OCI-LY3 (cell line): Measurements from ENCODE around the gene PATJ.

Experiments
- H2AFZ ChIP-seq: fragments of 200-600, 300-600 bp; shearing (Covaris generic); 2 replicates; pipeline ENCODE4 v1.6.0; 2014; ENCODE audit warnings: antibody characterized with exemption, low read depth, low read length
- H3K27ac ChIP-seq: fragments of 200-600, 300-600 bp; sonication (generic); 2 replicates; pipeline ENCODE4 v1.5.1; 2014; ENCODE audit warnings: mild to moderate bottlenecking, low read length, moderate library complexity, mixed read lengths
- H3K27me3 ChIP-seq: fragments of 200-600, 300-600 bp; sonication (generic); 2 replicates; pipeline ENCODE4 v1.6.1; 2014; ENCODE audit warnings: low read depth, low read length, mixed read lengths
- H3K36me3 ChIP-seq: fragments of 200-600, 300-600 bp; sonication (generic); replicated peaks from 2 replicates; pipeline ENCODE3; 2014; ENCODE audit warnings: low read depth, low read length, mixed read lengths
- H3K4me1 ChIP-seq: fragments of 300-600, 200-600 bp; sonication (generic); 2 replicates; pipeline ENCODE4 v1.6.1; 2014; ENCODE audit warnings: low read length, mixed read lengths
- H3K4me2 ChIP-seq: fragments of 200-600, 300-600 bp; sonication (generic); 2 replicates; pipeline ENCODE4 v1.6.1; 2014; ENCODE audit warnings: low read length, mixed read lengths
- H3K4me3 ChIP-seq: fragments of 300-600, 200-600 bp; sonication (generic); 2 replicates; pipeline ENCODE4 v1.5.1; 2014; ENCODE audit warnings: antibody characterized with exemption, mild to moderate bottlenecking, low read length, moderate library complexity
- H3K79me2 ChIP-seq: fragments of 300-600, 200-600 bp; shearing (Covaris generic); 2 replicates; pipeline ENCODE4 v1.6.1; 2014; ENCODE audit warnings: mild to moderate bottlenecking, low read length, mixed read lengths
- H3K9ac ChIP-seq: fragments of 300-600, 200-600 bp; shearing (Covaris generic); 2 replicates; pipeline ENCODE4 v1.6.0; 2014; ENCODE audit warnings: mild to moderate bottlenecking, low read length, moderate library complexity
- H3K9me3 ChIP-seq: fragments of 200-600, 300-600 bp; shearing (Covaris generic); 2 replicates; pipeline ENCODE4 v1.6.1; 2014; ENCODE audit warnings: low read length, mixed read lengths; ENCODE audit not compliant: insufficient read depth
- H4K20me1 ChIP-seq: fragments of 200-600, 300-600 bp; sonication (generic); 2 replicates; pipeline ENCODE4 v1.6.1; 2016; ENCODE audit warnings: low read length, mixed read lengths; ENCODE audit not compliant: insufficient read depth
- CTCF ChIP-seq: fragments of 200-600, 300-600 bp; sonication (generic); IDR thresholded peaks from 2 replicates; pipeline ENCODE4 v1.5.1; 2014; ENCODE audit warnings: antibody characterized with exemption, low read length, low read depth
- EZH2phosphoT487 ChIP-seq: fragments of 200-600 bp; shearing (Covaris generic); IDR thresholded peaks from 2 replicates; pipeline ENCODE4 v1.6.1; 2018; ENCODE audit warnings: antibody characterized with exemption, mixed run types, low read depth

Gene PATJ

GRCh38 chr1:61752921-61753389 lies 10.7 kb downstream of the PATJ start:
- no peak overlapping the region for H3K9ac ChIP-seq
- no peak overlapping the region for H3K27ac ChIP-seq
- no peak overlapping the region for H3K4me3 ChIP-seq
- no peaks in the 10 kb centered on the region for H3K79me2 ChIP-seq
- H3K4me1 ChIP-seq = peaks cover 4% of the 10 kb centered on the region
- no peak overlapping the region for H3K4me2 ChIP-seq
- H2AFZ ChIP-seq = no peak overlapping the region
- no peaks in the 10 kb centered on the region for H3K27me3 ChIP-seq
- H3K9me3 ChIP-seq = no peaks in the 10 kb centered on the region
- no peaks in the 10 kb centered on the region for H3K36me3 ChIP-seq
- TF ChIP-seq CTCF (no peak), EZH2phosphoT487 (no peak)
- H4K20me1 ChIP-seq = no peaks in the 10 kb centered on the region

GRCh38 chr1:61753998-61754508 lies 11.8 kb downstream of the PATJ start:
- Histone ChIP-seq H3K9me3 (no peaks in the 10 kb centered on the region), H3K79me2 (no peaks in the 10 kb centered on the region), H3K4me3 (no peak overlapping the region), H3K4me1 (peaks cover 14% of the 10 kb centered on the region), H3K27ac (no peak overlapping the region), H3K4me2 (no peak overlapping the region), H3K9ac (no peak overlapping the region), H2AFZ (no peak overlapping the region), H4K20me1 (no peaks in the 10 kb centered on the region), H3K36me3 (no peaks in the 10 kb centered on the region), H3K27me3 (no peaks in the 10 kb centered on the region)
- TF ChIP-seq CTCF = no peak
- no peak for TF ChIP-seq EZH2phosphoT487

DNA sequence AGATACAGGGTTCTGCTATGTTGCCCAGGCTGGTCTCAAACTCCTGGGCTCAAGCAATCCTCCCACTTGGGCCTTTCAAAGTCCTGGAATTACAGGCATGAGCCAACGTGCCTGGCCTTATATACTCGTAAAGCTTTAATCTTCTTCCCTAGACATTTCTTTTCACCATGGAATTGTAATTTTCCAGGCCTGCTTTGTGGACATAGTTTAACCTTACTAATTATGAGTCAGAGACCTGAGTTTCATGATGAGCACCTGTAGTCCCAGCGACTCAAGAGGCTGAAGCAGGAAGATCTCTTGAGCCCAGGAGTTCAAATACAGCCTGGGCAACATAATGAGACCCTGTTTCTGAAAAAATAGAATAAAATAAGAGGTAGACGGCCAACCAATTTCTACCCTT lies 12.3 kb downstream of the PATJ start:
- Histone ChIP-seq H3K27me3 (no peaks in the 10 kb centered on the region), H3K4me2 (no peak overlapping the region), H2AFZ (no peak overlapping the region), H4K20me1 (no peaks in the 10 kb centered on the region), H3K36me3 (no peaks in the 10 kb centered on the region), H3K79me2 (no peaks in the 10 kb centered on the region), H3K9me3 (no peaks in the 10 kb centered on the region), H3K27ac (no peak overlapping the region), H3K9ac (no peak overlapping the region), H3K4me1 (peaks cover 15% of the 10 kb centered on the region), H3K4me3 (no peak overlapping the region)
- TF ChIP-seq CTCF (no peak), EZH2phosphoT487 (no peak)

DNA sequence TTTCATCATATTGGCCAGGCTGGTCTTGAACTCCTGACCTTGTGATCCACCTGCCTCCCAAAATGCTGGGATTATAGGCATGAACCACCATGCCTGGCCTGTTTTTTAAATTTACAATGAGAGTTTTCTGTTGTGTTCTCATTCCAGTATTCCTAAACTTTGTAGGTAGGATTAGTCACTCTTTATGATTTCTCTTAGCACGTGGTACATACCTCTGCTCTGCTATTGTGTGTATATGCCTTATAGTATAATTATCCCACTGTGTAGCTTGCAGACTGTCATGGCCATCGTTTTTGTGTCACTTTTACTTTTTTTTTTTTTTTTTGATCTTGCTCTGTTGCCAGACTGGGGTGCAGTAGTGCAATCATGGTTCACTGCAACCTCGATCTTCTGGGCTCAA lies 14.5 kb downstream of the PATJ start:
- Histone ChIP-seq H2AFZ (no peak overlapping the region), H3K4me3 (no peak overlapping the region), H3K36me3 (no peaks in the 10 kb centered on the region), H3K9ac (no peak overlapping the region), H3K9me3 (no peaks in the 10 kb centered on the region), H3K4me2 (no peak overlapping the region), H3K4me1 (peaks cover 15% of the 10 kb centered on the region), H4K20me1 (no peaks in the 10 kb centered on the region), H3K27me3 (no peaks in the 10 kb centered on the region), H3K79me2 (no peaks in the 10 kb centered on the region), H3K27ac (no peak overlapping the region)
- TF ChIP-seq EZH2phosphoT487 = no peak
- no peak for TF ChIP-seq CTCF
